GM23248 (cell line): ENCODE measurements around the gene SRMS. TPM values are rescaled to one million over a fixed set of nuclear protein-coding genes. Genes with fewer than 3 reads are reported as not detected.

ENCODE experiments used
- DNase-seq: peaks from one replicate; pipeline ENCODE4 v3.0.0-alpha.2; 2015
- H2AFZ ChIP-seq: fragments of 200-600 bp; sonication (generic); 2 replicates; pipeline ENCODE4 v1.6.1; 2016; ENCODE audit warnings: antibody characterized with exemption
- H3F3A ChIP-seq: fragments of 200-600 bp; sonication (generic); 2 replicates; pipeline ENCODE4 v1.6.1; 2016; ENCODE audit warnings: mild to moderate bottlenecking, antibody characterized with exemption, mixed run types; ENCODE audit not compliant: insufficient read depth
- H3K27ac ChIP-seq: fragments of 200-600 bp; sonication (generic); 2 replicates; pipeline ENCODE4 v1.5.1; 2016; ENCODE audit warnings: mild to moderate bottlenecking
- H3K27me3 ChIP-seq: fragments of 200-600 bp; sonication (generic); replicated peaks from 2 replicates; pipeline ENCODE4 v1.6.1; 2016; ENCODE audit warnings: mild to moderate bottlenecking; ENCODE audit not compliant: insufficient read depth
- H3K36me3 ChIP-seq: fragments of 200-600 bp; sonication (generic); 2 replicates; pipeline ENCODE4 v1.6.1; 2016; ENCODE audit warnings: low read depth, mild to moderate bottlenecking
- H3K4me1 ChIP-seq: fragments of 200-600 bp; sonication (generic); 2 replicates; pipeline ENCODE4 v1.6.1; 2016; ENCODE audit warnings: mild to moderate bottlenecking; ENCODE audit not compliant: insufficient read depth
- H3K4me2 ChIP-seq: fragments of 200-600 bp; sonication (generic); one replicate; pipeline ENCODE4 v1.6.1; 2016; ENCODE audit warnings: mild to moderate bottlenecking; ENCODE audit not compliant: unreplicated experiment
- H3K4me3 ChIP-seq: fragments of 200-600 bp; sonication (generic); 2 replicates; pipeline ENCODE4 v1.5.1; 2016; ENCODE audit warnings: mild to moderate bottlenecking
- H3K79me2 ChIP-seq: fragments of 200-600 bp; sonication (generic); 2 replicates; pipeline ENCODE4 v1.6.1; 2016; ENCODE audit warnings: mild to moderate bottlenecking; ENCODE audit not compliant: insufficient read depth
- H3K9ac ChIP-seq: fragments of 200-600 bp; sonication (generic); 2 replicates; pipeline ENCODE4 v1.6.1; 2016; ENCODE audit warnings: mild to moderate bottlenecking
- H3K9me2 ChIP-seq: fragments of 200-600 bp; sonication (generic); 2 replicates; pipeline ENCODE4 v1.6.1; 2016; ENCODE audit warnings: mixed run types, mild to moderate bottlenecking, moderate library complexity; ENCODE audit not compliant: insufficient read depth
- H3K9me3 ChIP-seq: fragments of 200-600 bp; sonication (generic); one replicate; pipeline ENCODE4 v1.6.1; 2017; ENCODE audit warnings: low read depth
- H4K20me1 ChIP-seq: fragments of 200-600 bp; sonication (generic); 2 replicates; pipeline ENCODE4 v1.6.0; 2016; ENCODE audit not compliant: insufficient read depth
- EZH2 ChIP-seq: fragments of 200-600 bp; sonication (generic); IDR thresholded peaks from 2 replicates; pipeline ENCODE4 v1.6.1; 2018; ENCODE audit warnings: antibody characterized with exemption, mild to moderate bottlenecking; ENCODE audit not compliant: insufficient read depth, poor library complexity, severe bottlenecking
- EZH2phosphoT487 ChIP-seq: fragments of 200-600 bp; sonication (generic); IDR thresholded peaks from 2 replicates; pipeline ENCODE4 v1.6.1; 2018; ENCODE audit warnings: antibody characterized with exemption, moderate library complexity, mild to moderate bottlenecking, low read depth; ENCODE audit not compliant: insufficient read depth
- WGBS, 2 experiments: methylation state at CpG; one replicate each; pipeline ENCODE4 v1.1.6; 2015 to 2017; ENCODE audit warnings: low lambda C conversion rate in 2 of 2, low coverage in 1 of 2; ENCODE audit errors: missing lambda C conversion rate in 2 of 2; 5-methylcytosine and 5-hydroxymethylcytosine counted together
- in situ Hi-C: fragments of 300-500 bp; cut with MboI; formaldehyde crosslinking; loops from 2 replicates; pipeline ENCODE4 v1.15.0; 2020
- polyA plus RNA-seq: library from polyadenylated mRNA; unstranded; fragments of >200 nt; fragmentation: Nextera tagmentation; extraction: Ambion mirVana; gene quantifications from 2 replicates; pipeline ENCODE4 v1.2.1, GENCODE V29; 2016
- total RNA-seq: library from RNA; depleted of rRNA; stranded (reverse); fragments of >200 nt; shearing (Covaris generic); gene quantifications from 2 replicates; pipeline ENCODE4 v1.2.3, GENCODE V29; 2014; rRNA removed

Gene SRMS
- total and polyA plus RNA-seq, 2 experiments from 2014 or later: not detected

DNA sequence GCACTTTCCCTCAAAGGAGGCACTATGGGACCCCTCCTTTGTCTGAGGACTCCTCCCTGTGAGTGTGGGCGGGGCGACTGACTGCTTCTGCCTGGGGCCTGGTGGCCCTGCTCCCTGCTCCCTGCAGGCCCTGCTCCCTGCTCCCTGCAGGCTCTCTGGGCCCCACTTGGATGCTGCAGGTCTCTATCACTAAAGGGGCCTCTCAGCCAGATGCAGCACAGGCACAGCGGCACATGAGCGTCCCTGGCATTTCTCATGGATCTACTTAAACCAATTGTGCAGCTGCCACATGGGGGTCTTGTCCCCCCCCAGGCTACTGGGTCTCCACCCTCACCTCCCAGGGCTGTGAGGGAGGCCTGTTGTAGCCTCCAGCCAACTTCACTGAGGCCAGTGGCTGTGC, 56.5 kb downstream of the SRMS start:
- no peak overlapping the region for H3K4me3 ChIP-seq
- no peaks in the 10 kb centered on the region for H3F3A ChIP-seq
- no peak for TF ChIP-seq EZH2phosphoT487
- TF ChIP-seq EZH2: no peak
- H4K20me1 ChIP-seq: no peaks in the 10 kb centered on the region
- no peak overlapping the region for H2AFZ ChIP-seq
- WGBS, 2 experiments: 28 to 39% methylated on average over 4 of the region's 4 CpGs
- no peaks in the 10 kb centered on the region for H3K9me2 ChIP-seq
- H3K4me2 ChIP-seq: no peak overlapping the region
- H3K9ac ChIP-seq: no peak overlapping the region
- no peaks in the 10 kb centered on the region for H3K36me3 ChIP-seq
- no peak overlapping the region for H3K27ac ChIP-seq
- H3K4me1 ChIP-seq: no peaks in the 10 kb centered on the region
- H3K79me2 ChIP-seq: no peaks in the 10 kb centered on the region
- no peak for DNase-seq
- no peaks in the 10 kb centered on the region for H3K9me3 ChIP-seq
- peaks cover 11% of the 10 kb centered on the region for H3K27me3 ChIP-seq
- in situ Hi-C loops: no loop called here

Other genes with a start within 250 kb of the SRMS start
- not detected in 2 replicates for gene CHRNA4, start 186.4 kb downstream of the SRMS start, total RNA-seq
- not detected in 2 replicates for gene CHRNA4, start 186.4 kb downstream of the SRMS start, polyA plus RNA-seq
- not detected in 2 replicates for gene KCNQ2, start 75.1 kb downstream of the SRMS start, total RNA-seq
- 0.38 TPM in 1 of 2 replicates, not detected in the other for gene KCNQ2, start 75.1 kb downstream of the SRMS start, polyA plus RNA-seq
- gene EEF1A2, start 48.7 kb downstream of the SRMS start, total RNA-seq: 0.43 TPM in 1 of 2 replicates, not detected in the other
- not detected in 2 replicates for gene EEF1A2, start 48.7 kb downstream of the SRMS start, polyA plus RNA-seq
- gene PPDPF, start 27.0 kb downstream of the SRMS start, total RNA-seq: 132 and 236 TPM in 2 replicates
- 170 and 171 TPM in 2 replicates for gene PPDPF, start 27.0 kb downstream of the SRMS start, polyA plus RNA-seq
- 0.13 TPM in 1 of 2 replicates, not detected in the other for gene PTK6, start 10.4 kb downstream of the SRMS start, total RNA-seq
- 0.06 TPM in 1 of 2 replicates, not detected in the other for gene PTK6, start 10.4 kb downstream of the SRMS start, polyA plus RNA-seq
- gene FNDC11, start 6.4 kb upstream of the SRMS start, total RNA-seq: 0.65 TPM in 1 of 2 replicates, not detected in the other
- gene FNDC11, start 6.4 kb upstream of the SRMS start, polyA plus RNA-seq: 0.15 and 0.37 TPM in 2 replicates
- gene HELZ2, start 26.5 kb upstream of the SRMS start, total RNA-seq: 17.5 and 25.2 TPM in 2 replicates
- gene HELZ2, start 26.5 kb upstream of the SRMS start, polyA plus RNA-seq: 3.0 and 3.7 TPM in 2 replicates
- gene GMEB2, start 79.4 kb upstream of the SRMS start, total RNA-seq: 13.6 and 15.4 TPM in 2 replicates
- 7.7 and 7.8 TPM in 2 replicates for gene GMEB2, start 79.4 kb upstream of the SRMS start, polyA plus RNA-seq
- 26.8 and 37.6 TPM in 2 replicates for gene STMN3, start 105.7 kb upstream of the SRMS start, total RNA-seq
- gene STMN3, start 105.7 kb upstream of the SRMS start, polyA plus RNA-seq: 18.5 and 18.6 TPM in 2 replicates
- gene RTEL1, start 110.6 kb upstream of the SRMS start, total RNA-seq: 15.6 and 30.7 TPM in 2 replicates
- gene RTEL1, start 110.6 kb upstream of the SRMS start, polyA plus RNA-seq: 8.5 and 8.6 TPM in 2 replicates
- gene TNFRSF6B, start 148.9 kb upstream of the SRMS start, total RNA-seq: 36.9 and 39.9 TPM in 2 replicates
- gene TNFRSF6B, start 148.9 kb upstream of the SRMS start, polyA plus RNA-seq: 17.4 and 17.5 TPM in 2 replicates
- 61.4 and 65.9 TPM in 2 replicates for gene ARFRP1, start 160.2 kb upstream of the SRMS start, total RNA-seq
- gene ARFRP1, start 160.2 kb upstream of the SRMS start, polyA plus RNA-seq: 57.6 and 60.8 TPM in 2 replicates
- gene ZGPAT, start 160.3 kb upstream of the SRMS start, total RNA-seq: 26.2 and 28.5 TPM in 2 replicates
- gene ZGPAT, start 160.3 kb upstream of the SRMS start, polyA plus RNA-seq: 19.9 and 22.7 TPM in 2 replicates
- gene LIME1, start 188.9 kb upstream of the SRMS start, total RNA-seq: 14.1 and 32.0 TPM in 2 replicates
- gene LIME1, start 188.9 kb upstream of the SRMS start, polyA plus RNA-seq: 2.4 and 3.7 TPM in 2 replicates
- gene SLC2A4RG, start 192.0 kb upstream of the SRMS start, total RNA-seq: 63.9 and 64.9 TPM in 2 replicates
- 21.3 and 22.7 TPM in 2 replicates for gene SLC2A4RG, start 192.0 kb upstream of the SRMS start, polyA plus RNA-seq